Right lobe of liver (tissue), 6 donors: ENCODE measurements around the gene SLC66A3. TPM values are rescaled to one million over a fixed set of nuclear protein-coding genes. Genes with fewer than 3 reads are reported as not detected.

Source experiments
- ATAC-seq, 4 donors: fragments of 200-7000 bp; cut with Tn5 transposase; one replicate each; pipeline ENCODE4 v1.9.1; 2020; ENCODE audit warnings: mild to moderate bottlenecking in 4 of 4, moderate library complexity in 4 of 4
- DNase-seq, 3 donors: peaks; one replicate each; pipeline ENCODE4 v3.0.0-alpha.2; 2020
- H3K27ac ChIP-seq, 3 donors: fragments of 200-600 bp; one replicate each; pipeline ENCODE4 v1.8.0; 2022
- H3K27me3 ChIP-seq, 2 donors: fragments of 200-600 bp; one replicate each; pipeline ENCODE4 v1.8.0; 2022
- H3K36me3 ChIP-seq, 4 donors: fragments of 200-600 bp; sonication (generic) in 1 of 4; one replicate each; pipeline versions ENCODE4 v1.5.1 to v1.8.0; 2017 to 2022; ENCODE audit warnings: control low read depth in 1 of 4
- H3K4me1 ChIP-seq, 4 donors: fragments of 200-600 bp; sonication (generic) in 1 of 4; one replicate each; pipeline versions ENCODE4 v1.5.1 to v1.8.0; 2017 to 2022; ENCODE audit warnings: control low read depth in 1 of 4
- H3K4me3 ChIP-seq, 3 donors: fragments of 200-600 bp; one replicate each; pipeline ENCODE4 v1.8.0; 2022
- H3K9me3 ChIP-seq, 4 donors: fragments of 200-600 bp; sonication (generic) in 1 of 4; one replicate each; pipeline versions ENCODE4 v1.5.1 to v1.8.0; 2017 to 2022; ENCODE audit warnings: control low read depth in 1 of 4
- CTCF ChIP-seq, 4 donors: fragments of 200-600 bp in 3 of 4; fragments of 450-650 bp in 1 of 4; IDR thresholded peaks; one replicate each; pipeline versions ENCODE4 v1.5.1 to v1.8.0; 2016 to 2022; ENCODE audit warnings: antibody characterized with exemption in 4 of 4, mild to moderate bottlenecking in 2 of 4
- POLR2A ChIP-seq: fragments of 450-650 bp; IDR thresholded peaks from one replicate; pipeline ENCODE4 v1.6.1; 2017; ENCODE audit warnings: antibody characterized with exemption, mild to moderate bottlenecking
- WGBS: methylation state at CpG from one replicate; pipeline ENCODE4 v1.1.6; 2018; ENCODE audit warnings: low coverage, low lambda C conversion rate; ENCODE audit not compliant: insufficient coverage; ENCODE audit errors: missing lambda C conversion rate; 5-methylcytosine and 5-hydroxymethylcytosine counted together
- intact Hi-C, 2 donors: fragments of 100-400 bp; cut with DNase I; formaldehyde crosslinking; loops; one replicate each; pipeline versions ENCODE4 v1.11.2 to v1.14.1; 2022
- total RNA-seq, 6 experiments: library from RNA; depleted of rRNA in 2 of 6; stranded (reverse); fragments of >200 nt in 2 of 6; fragmentation: NEBNext Ultra II Directional in 3 of 6; extraction: Animal tissue kit (Norgen Biotek cat#: 25700) in 3 of 6; gene quantifications; one replicate each; pipeline versions ENCODE4 v1.1.0 to v1.2.4, GENCODE V29; 2016 to 2023
- donor health status: DM: no; HTN: yes; CAD: no.
- donor health status: DM: no; HTN: no; CAD: no.
- donor health status: DM: no; HTN: no; CAD: no.
- donor health status: DM: no; HTN: yes; CAD: no.
- donor health status: DM: no; HTN: yes; CAD: no.

Gene SLC66A3
- total RNA-seq, 6 experiments from 2014 or later = 4.9 to 16.1 (median 8.8) TPM

GRCh38 chr2:11118761-11119160, 36.5 kb upstream of the SLC66A3 start:
- H3K27me3 ChIP-seq = no peaks in the 10 kb centered on the region
- H3K4me1 ChIP-seq = no peaks in the 10 kb centered on the region
- no peak overlapping the region for H3K27ac ChIP-seq
- DNase-seq = no peak
- intact Hi-C loops = no loop called here
- no CpG with 5 or more reads among the region's 3 CpGs for WGBS
- no peak for TF ChIP-seq POLR2A
- no peak for TF ChIP-seq CTCF (IDR thresholded peaks at IDR 0.05)
- ATAC-seq = no peak
- H3K4me3 ChIP-seq = no peak overlapping the region
- no peaks in the 10 kb centered on the region for H3K9me3 ChIP-seq
- H3K36me3 ChIP-seq = no peaks in the 10 kb centered on the region

DNA sequence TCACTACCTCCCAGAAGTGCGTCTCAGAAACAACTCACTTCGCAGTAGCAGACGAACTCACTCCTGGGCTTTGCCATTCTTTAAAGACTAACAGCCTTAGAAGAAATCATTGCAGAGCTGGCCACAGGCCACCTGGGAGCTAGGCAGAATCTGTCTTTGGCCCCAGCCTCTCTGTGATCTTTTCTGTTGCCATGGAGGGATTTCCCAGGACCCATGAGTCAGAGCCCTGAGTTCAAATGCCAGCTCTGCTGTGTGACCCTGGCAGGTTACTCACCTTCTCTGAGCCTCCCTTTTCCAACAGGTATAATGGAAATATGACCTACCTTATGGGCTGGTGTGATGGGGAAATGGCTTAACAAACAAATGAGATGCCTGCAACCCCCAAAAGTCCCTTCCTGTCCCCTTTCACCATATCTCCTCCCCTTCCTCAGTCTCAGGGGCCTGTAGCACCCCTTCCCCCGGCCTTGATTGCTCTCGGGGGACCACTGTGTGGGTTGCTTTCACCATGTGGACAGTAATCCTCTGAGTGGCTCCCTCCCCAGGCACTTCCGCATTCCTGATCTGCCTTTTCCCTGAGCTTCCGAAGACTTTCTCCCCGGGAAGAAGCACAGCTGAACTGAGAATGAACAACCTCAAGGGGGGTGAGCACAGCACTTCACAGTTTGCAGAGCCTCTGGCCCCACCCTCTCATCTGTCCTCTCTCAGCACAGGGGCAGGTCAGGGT, 34.0 kb upstream of the SLC66A3 start:
- Histone ChIP-seq H3K9me3 (no peaks in the 10 kb centered on the region), H3K27me3 (no peaks in the 10 kb centered on the region), H3K4me1 (no peaks in the 10 kb centered on the region), H3K27ac (no peak overlapping the region), H3K4me3 (no peak overlapping the region), H3K36me3 (no peaks in the 10 kb centered on the region)
- DNase-seq (peak in 1 of 3 donors; percentile 11), ATAC-seq (no peak)
- intact Hi-C loops = loop anchor here (5.0 kb wide), 1 partner anchor 284 kb away; no protein-coding TSS in a partner anchor
- TF ChIP-seq POLR2A (no peak), CTCF (IDR thresholded peaks at IDR 0.05) (no peak)
- WGBS = 38% methylated on average over 7 of the region's 8 CpGs

DNA sequence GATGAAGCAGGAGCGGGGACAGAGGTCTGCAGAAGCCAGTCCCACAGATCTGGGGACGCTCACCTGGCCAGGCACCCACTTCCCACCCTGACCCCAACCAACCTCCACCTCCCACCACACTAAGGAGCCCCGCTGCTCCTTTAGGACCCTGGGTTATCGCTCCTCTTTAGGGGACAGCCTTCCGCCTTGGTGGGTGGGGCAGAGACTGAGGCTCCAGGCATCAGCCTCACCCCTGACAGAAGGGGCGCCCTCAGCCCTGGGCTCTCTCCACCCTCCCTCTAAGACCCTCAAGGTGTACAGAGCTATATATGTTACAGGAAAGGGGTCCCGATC, 33.5 kb upstream of the SLC66A3 start:
- intact Hi-C loops = loop anchor here (5.0 kb wide), 1 partner anchor 284 kb away; no protein-coding TSS in a partner anchor
- H3K9me3 ChIP-seq = no peaks in the 10 kb centered on the region
- no peaks in the 10 kb centered on the region for H3K27me3 ChIP-seq
- no peak overlapping the region for H3K4me3 ChIP-seq
- WGBS = 10% methylated on average over 1 of the region's 7 CpGs
- TF ChIP-seq CTCF (IDR thresholded peaks at IDR 0.05) (no peak), POLR2A (no peak)
- no peak overlapping the region for H3K27ac ChIP-seq
- ATAC-seq = no peak
- no peaks in the 10 kb centered on the region for H3K4me1 ChIP-seq
- no peaks in the 10 kb centered on the region for H3K36me3 ChIP-seq
- DNase-seq = peak in 1 of 3 donors; percentile 27

DNA sequence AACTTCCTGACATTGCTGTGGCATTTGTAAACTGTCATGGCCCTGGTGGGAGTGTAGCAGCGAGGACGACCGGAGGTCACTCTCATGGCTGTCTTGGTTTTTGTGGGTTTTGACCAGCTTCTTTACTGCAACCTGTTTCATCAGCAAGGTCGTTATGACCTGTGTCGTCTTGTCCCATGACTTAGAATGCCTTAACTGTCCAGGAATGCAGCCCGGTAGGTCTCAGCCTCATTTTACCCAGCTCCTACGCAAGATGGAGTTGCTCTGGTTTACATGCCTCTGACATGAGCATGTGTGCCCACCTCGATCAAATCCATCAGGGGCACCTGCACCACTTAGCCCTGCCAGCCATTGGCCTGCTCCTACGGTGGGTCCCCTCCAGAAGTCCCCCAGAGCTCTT, 32.9 kb upstream of the SLC66A3 start:
- Histone ChIP-seq H3K27ac (no peak overlapping the region), H3K4me3 (no peak overlapping the region), H3K4me1 (no peaks in the 10 kb centered on the region), H3K9me3 (no peaks in the 10 kb centered on the region), H3K36me3 (no peaks in the 10 kb centered on the region), H3K27me3 (no peaks in the 10 kb centered on the region)
- 62% methylated on average over 6 of the region's 9 CpGs for WGBS
- ATAC-seq = no peak
- intact Hi-C loops = loop anchor here (5.0 kb wide), 1 partner anchor 285 kb away; no protein-coding TSS in a partner anchor
- no peak for TF ChIP-seq POLR2A
- no peak for TF ChIP-seq CTCF (IDR thresholded peaks at IDR 0.05)
- DNase-seq = peak in 1 of 3 donors; percentile 0
